ENCODE results near the gene CMPK2.

The CMPK2 gene

DNA sequence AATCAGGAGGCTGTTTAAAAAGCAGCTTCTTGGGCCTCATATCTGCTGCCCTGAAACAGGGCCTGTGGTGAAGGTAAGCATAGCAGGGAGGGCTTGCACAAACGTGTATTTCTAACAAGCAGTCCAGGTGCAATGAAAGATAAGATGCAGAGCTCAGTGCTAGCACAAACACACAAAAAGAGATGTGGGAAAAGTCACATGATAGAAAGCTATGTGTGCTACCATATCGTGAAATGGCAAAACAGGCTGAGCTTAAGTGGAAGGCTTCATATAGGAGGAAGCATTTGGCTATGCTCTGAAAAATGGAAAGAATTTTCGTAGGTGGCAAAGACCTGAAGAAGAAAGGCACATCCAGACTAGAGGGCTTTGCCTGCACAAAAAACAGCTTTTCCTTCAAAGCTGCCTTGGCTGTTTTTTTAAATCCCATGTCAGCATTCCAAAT, 22.1 kb upstream of the CMPK2 start:
- TF ChIP-seq, protein P1, sequence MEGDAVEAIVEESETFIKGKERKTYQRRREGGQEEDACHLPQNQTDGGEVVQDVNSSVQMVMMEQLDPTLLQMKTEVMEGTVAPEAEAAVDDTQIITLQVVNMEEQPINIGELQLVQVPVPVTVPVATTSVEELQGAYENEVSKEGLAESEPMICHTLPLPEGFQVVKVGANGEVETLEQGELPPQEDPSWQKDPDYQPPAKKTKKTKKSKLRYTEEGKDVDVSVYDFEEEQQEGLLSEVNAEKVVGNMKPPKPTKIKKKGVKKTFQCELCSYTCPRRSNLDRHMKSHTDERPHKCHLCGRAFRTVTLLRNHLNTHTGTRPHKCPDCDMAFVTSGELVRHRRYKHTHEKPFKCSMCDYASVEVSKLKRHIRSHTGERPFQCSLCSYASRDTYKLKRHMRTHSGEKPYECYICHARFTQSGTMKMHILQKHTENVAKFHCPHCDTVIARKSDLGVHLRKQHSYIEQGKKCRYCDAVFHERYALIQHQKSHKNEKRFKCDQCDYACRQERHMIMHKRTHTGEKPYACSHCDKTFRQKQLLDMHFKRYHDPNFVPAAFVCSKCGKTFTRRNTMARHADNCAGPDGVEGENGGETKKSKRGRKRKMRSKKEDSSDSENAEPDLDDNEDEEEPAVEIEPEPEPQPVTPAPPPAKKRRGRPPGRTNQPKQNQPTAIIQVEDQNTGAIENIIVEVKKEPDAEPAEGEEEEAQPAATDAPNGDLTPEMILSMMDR (conservative IDR thresholded peaks at IDR 0.05; ENCODE audit: low read depth, low read length), result no peak
- Histone ChIP-seq H3K9ac (no peak overlapping the region), H3K27ac (no peak overlapping the region), H3K36me3 (ENCODE audit: insufficient read depth) (no peaks in the 10 kb centered on the region), H2AFZ (ENCODE audit: low read depth) (no peak overlapping the region), H3K4me2 (no peak overlapping the region), H3K79me2 (ENCODE audit: insufficient read depth, low read depth) (no peaks in the 10 kb centered on the region), H3K4me1 (ENCODE audit: low read depth, poor library complexity, severe bottlenecking) (no peaks in the 10 kb centered on the region), H3K4me3 (IDR thresholded peaks at IDR 0.05; ENCODE audit: insufficient read depth, low read depth, low read length) (no peak overlapping the region), H3K27me3 (ENCODE audit: insufficient read depth, low read depth) (no peaks in the 10 kb centered on the region), H4K20me1 (ENCODE audit: insufficient read depth) (no peaks in the 10 kb centered on the region)

DNA sequence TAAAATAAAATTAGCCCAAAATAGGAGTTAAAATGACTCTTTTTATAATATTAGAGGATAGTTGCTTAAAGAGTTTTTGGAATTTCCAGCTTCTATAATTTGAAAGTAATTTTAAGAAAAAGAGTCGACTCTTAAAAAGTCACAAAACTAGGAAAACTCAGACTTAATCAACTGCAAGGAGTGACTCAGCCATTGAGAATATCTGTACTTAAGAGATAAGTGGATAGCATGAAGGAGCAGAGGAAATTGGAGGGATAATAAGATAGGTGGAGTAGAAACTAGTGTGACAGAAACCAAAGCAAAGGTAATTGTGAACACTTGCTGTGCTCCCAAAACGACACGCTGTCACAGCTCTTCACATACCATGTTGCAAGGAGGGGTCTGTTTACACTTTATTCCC, 20.3 kb upstream of the CMPK2 start:
- H3K4me1 ChIP-seq (ENCODE audit: low read depth, poor library complexity, severe bottlenecking), result no peaks in the 10 kb centered on the region
- no peak overlapping the region for H3K27ac ChIP-seq
- no peak overlapping the region for H3K4me2 ChIP-seq
- H3K4me3 ChIP-seq (IDR thresholded peaks at IDR 0.05; ENCODE audit: insufficient read depth, low read depth, low read length), result no peak overlapping the region
- no peak overlapping the region for H2AFZ ChIP-seq (ENCODE audit: low read depth)
- H4K20me1 ChIP-seq (ENCODE audit: insufficient read depth), result no peaks in the 10 kb centered on the region
- no peaks in the 10 kb centered on the region for H3K36me3 ChIP-seq (ENCODE audit: insufficient read depth)
- H3K79me2 ChIP-seq (ENCODE audit: insufficient read depth, low read depth), result no peaks in the 10 kb centered on the region
- TF ChIP-seq, protein P1 (conservative IDR thresholded peaks at IDR 0.05; ENCODE audit: low read depth, low read length), result no peak
- no peak overlapping the region for H3K9ac ChIP-seq
- no peaks in the 10 kb centered on the region for H3K27me3 ChIP-seq (ENCODE audit: insufficient read depth, low read depth)

DNA sequence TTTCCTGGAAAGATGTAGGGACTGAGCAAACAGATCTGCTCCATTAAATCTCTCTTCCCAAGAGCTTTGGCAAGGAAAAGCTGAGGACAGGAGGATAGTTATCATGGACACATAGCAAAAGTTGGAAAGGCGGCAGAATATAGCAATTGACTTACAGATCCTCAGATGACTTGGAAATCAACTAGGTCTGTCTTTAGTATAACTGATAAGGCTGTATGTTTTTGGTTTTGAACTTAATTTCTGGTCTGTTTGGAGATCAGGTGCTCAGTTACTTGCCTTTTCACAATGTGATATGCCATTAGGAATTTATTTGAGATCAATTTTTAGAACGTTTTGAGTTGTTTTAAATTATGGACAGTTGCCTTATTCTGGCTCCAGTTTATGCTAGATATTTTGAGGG, 19.8 kb upstream of the CMPK2 start:
- Histone ChIP-seq H3K4me3 (IDR thresholded peaks at IDR 0.05; ENCODE audit: insufficient read depth, low read depth, low read length) (no peak overlapping the region), H3K36me3 (ENCODE audit: insufficient read depth) (no peaks in the 10 kb centered on the region), H3K27ac (no peak overlapping the region), H3K27me3 (ENCODE audit: insufficient read depth, low read depth) (no peaks in the 10 kb centered on the region), H2AFZ (ENCODE audit: low read depth) (no peak overlapping the region), H4K20me1 (ENCODE audit: insufficient read depth) (no peaks in the 10 kb centered on the region), H3K4me1 (ENCODE audit: low read depth, poor library complexity, severe bottlenecking) (no peaks in the 10 kb centered on the region), H3K9ac (no peak overlapping the region), H3K4me2 (no peak overlapping the region), H3K79me2 (ENCODE audit: insufficient read depth, low read depth) (no peaks in the 10 kb centered on the region)
- TF ChIP-seq, protein P1 (conservative IDR thresholded peaks at IDR 0.05; ENCODE audit: low read depth, low read length), result no peak

DNA sequence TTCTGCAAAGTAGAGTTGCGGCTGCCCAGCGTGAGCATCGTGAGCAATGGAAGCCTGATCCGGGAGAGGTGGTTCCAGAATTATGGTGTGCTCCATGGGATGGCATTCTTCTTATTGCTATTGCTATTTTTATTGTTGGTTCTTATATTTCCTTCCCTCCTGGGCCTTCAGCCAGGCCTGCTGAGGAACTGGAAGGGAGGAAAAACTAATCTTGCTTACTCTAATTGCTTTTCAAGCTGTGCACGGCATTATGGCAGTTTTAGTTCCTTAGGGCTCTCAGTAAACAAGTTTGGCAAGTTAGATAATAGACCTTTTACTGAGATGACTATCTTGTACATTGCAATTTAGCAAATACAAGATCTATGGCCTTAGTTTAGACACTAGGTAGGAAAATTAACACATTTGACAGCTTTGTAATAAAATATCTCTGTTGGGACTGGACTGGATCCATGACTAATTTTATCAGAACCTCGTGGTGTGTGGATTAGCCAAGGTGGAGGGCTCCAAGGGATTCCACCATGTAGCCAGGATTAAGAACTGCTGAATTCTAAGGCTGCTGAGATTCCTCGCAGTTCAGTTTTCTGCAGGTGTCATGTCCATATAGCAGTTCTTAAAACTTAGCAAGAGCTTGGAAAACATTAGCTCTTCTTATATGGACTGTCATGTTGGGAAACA, 17.9 kb upstream of the CMPK2 start:
- TF ChIP-seq, protein P1 (conservative IDR thresholded peaks at IDR 0.05; ENCODE audit: low read depth, low read length), result no peak

More for the DNA sequence above, 17.9 kb upstream of the CMPK2 start:
- no peak overlapping the region for H3K4me3 ChIP-seq (IDR thresholded peaks at IDR 0.05; ENCODE audit: insufficient read depth, low read depth, low read length)
- no peaks in the 10 kb centered on the region for H3K36me3 ChIP-seq (ENCODE audit: insufficient read depth)
- no peak overlapping the region for H2AFZ ChIP-seq (ENCODE audit: low read depth)
- no peaks in the 10 kb centered on the region for H4K20me1 ChIP-seq (ENCODE audit: insufficient read depth)
- no peak overlapping the region for H3K27ac ChIP-seq
- no peak overlapping the region for H3K9ac ChIP-seq
- no peaks in the 10 kb centered on the region for H3K4me1 ChIP-seq (ENCODE audit: low read depth, poor library complexity, severe bottlenecking)
- no peak overlapping the region for H3K4me2 ChIP-seq
- H3K27me3 ChIP-seq (ENCODE audit: insufficient read depth, low read depth), result no peaks in the 10 kb centered on the region
- H3K79me2 ChIP-seq (ENCODE audit: insufficient read depth, low read depth), result no peaks in the 10 kb centered on the region
